Stimulated activated CD4-positive, alpha-beta T cell treated with anti-CD3 and anti-CD28 coated beads, Interleukin-1b, Interleukin-23, amount 100 ng/mL, for 1 hour (primary cell): ENCODE data around the gene CFAP206.

Source experiments
- DNase-seq, 2 donors: peaks; one replicate each; pipeline ENCODE4 v3.0.0-alpha.2; 2020; ENCODE audit warnings: low read depth in 2 of 2

The CFAP206 gene, protein sequence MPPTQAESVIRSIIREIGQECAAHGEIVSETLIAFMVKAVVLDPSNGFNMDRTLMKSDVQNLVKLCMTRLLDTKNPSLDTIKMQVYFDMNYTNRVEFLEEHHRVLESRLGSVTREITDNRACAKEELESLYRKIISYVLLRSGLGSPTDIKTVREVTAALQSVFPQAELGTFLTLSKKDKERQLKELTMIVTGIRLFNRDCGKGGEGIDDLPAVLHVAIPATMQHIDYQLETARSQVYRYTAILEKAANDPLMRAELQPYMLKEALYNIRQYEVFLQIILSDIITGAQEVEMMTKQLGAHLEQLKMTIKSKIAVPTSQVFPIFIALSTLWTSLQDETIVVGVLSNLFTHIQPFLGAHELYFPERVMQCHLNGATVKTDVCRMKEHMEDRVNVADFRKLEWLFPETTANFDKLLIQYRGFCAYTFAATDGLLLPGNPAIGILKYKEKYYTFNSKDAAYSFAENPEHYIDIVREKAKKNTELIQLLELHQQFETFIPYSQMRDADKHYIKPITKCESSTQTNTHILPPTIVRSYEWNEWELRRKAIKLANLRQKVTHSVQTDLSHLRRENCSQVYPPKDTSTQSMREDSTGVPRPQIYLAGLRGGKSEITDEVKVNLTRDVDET

DNA sequence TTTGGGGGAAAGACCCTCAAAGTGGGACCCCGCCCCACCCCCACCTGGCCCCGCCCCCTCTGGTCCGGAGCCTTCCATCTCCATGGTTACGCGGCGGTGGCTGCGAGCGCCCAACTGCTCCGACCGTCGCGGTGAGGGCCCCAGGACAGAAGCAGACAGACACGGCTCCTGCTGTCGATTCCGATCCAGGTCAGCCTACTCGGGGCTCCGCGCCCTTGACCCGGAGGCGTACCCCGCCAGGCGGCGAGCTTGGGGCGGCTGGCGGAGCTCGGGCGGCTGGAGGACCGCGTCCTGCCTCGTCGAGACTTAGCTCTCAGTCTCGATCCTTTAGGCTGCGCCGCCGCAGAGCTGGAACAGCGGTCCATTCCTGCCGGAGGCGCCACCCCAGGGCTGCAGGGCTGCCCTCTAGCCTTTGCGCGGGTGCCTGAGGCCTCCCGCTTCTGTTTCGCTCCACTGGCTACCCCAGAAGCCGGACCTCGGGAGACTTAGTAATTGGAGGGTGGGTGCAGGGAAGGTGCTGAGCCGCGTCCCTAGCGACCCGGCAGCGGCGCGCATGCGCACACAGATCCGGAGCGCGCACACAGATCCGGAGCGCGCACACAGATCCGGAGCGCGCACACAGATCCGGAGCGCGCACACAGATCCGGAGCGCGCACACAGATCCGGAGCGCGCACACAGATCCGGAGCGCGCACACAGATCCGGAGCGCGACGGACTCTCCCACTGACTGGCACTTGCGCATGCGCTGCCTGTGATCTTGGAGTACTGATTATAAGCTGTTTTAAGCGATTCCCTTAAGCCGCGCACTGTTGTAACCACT is at the start of gene CFAP206:
Gene CFAP206 (plus strand): TSS at position 72 of the 820 bp plus-strand sequence. CDS start 1,868 bp downstream, outside the sequence.
- peak; percentile 50 to 65 for DNase-seq

DNA sequence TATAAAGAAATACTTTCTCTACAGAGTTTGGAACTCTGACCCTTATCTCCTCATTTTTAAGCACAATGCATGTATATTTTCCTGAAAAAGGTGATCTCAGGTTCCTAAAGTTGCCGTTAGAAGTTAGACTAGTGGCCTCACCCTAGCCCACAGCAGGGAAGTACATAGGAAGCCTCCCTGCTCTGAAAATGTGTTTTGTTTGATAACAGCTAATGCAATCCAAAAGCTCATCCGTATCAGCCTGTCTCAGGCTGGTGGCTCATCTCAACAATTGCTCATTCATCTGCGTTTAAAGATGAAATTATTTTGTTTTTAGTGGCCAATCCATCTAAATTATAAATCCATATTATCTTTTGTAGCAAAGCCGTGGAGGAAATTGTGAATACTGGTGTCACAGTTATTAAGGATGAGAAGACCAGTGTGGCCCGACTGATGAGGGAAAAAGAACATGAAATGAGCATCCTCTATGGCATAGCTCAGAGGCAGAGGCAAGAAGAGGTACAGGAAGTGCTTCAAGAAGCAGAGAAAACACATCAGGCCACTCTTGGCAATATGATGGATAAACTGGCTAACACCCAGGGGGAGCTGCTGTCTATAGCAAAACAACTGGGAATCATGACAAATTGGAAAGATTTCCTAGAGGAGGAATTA is 43.0 kb upstream of the CFAP206 start:
- no peak for DNase-seq

GRCh38 chr6:87366072-87366827 is 41.5 kb upstream of the CFAP206 start:
- DNase-seq, result no peak

DNA sequence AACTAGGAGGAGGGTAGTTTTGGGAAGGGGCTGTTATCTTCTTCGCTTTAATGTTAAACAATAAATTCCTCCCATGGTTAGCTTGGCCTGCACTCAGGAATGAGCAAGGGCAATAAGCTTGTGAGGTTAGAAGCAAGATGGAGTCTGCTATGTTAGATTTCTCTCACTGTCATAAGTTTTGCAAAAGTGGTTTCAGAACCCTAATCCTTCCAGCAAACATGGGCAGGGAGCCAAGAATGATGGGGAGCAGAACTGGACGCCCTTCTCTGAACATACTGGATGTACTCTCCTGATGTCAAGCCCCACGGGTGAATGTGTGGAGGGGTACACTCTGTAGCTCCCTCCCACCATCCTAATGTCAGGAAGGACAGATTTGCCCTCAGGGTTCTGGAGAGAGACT is 40.9 kb upstream of the CFAP206 start:
- no peak for DNase-seq

- DNase-seq, result no peak
Observed at GRCh38 chr6:87373377-87373776, 34.4 kb upstream of the CFAP206 start.

GRCh38 chr6:87375315-87375714 is 32.5 kb upstream of the CFAP206 start:
- no peak for DNase-seq

DNA sequence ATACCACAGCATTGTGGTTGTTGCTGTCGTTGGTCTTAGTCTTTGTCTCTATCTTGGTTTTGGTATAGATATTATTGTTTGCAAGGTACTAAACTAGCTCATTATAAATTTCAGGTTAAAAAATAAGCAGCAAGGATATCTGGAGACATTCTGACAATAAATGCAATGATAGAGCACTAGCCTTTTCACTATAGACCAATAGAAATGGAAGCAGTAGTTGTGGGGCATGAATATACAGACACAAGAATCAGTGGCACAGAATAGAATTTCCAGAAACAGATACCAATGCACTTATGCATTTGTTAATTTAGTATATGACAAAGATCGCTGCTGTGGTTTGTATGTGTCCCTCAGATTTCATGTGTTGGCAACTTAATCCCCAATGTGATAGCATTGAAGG is 31.1 kb upstream of the CFAP206 start:
- no peak for DNase-seq

DNA sequence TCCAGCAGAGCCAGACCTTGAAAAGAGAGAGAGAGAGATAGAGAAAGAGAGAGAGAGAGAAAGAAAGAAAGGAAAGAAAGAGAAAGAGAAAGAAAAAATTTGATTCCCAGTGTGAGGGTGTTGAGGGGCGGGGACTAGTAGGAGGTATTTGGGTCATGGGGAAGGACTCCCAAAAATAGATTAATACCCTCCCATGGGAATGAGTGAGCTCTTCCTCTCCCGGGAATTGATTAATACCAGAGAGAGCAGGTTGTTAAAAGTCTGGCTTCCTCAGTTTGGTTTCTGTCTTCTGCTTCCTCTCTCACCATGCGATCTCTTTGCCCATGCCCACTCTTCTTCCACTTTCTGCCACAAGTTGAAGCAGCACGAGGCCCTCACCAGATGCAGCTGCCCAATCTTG is 28.8 kb upstream of the CFAP206 start:
- no peak for DNase-seq

DNA sequence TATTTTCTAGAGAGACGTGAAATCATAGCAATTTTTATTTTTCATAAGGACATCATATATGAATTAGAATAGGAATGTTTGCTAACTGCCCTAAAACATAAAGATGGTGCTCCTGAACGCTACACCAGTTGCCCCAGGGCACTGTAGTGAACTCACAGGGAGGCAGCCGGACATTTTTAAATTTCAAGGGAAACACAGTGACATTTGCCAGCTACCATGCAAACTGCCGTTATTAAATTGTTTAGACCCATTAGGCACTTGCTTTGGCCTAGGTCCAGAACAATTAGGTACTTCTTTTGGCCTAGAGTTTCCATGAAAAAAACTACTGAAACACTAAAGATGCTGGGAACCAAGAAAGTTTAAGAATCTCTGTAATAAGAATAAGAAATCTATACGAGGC is 24.9 kb upstream of the CFAP206 start:
- DNase-seq, result no peak

DNA sequence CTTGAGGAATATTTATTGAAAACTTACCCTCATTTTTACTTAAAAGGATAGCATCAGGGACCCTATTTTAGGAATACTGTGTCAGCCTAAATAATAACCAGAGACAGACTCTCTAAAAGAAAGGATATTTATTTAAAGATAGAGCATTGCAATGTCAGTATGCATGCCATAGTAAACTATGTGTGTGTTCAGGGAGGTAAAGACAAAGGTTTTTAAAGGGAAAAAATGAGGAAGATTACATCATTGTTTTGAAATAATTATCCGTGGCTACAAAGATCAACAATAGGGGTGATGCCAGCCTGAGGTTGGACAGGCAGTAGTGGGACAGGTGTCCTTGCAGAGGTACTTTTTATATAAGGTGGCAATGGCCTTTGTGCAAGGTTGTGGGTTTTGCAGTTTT is 23.7 kb upstream of the CFAP206 start:
- DNase-seq, result no peak

DNA sequence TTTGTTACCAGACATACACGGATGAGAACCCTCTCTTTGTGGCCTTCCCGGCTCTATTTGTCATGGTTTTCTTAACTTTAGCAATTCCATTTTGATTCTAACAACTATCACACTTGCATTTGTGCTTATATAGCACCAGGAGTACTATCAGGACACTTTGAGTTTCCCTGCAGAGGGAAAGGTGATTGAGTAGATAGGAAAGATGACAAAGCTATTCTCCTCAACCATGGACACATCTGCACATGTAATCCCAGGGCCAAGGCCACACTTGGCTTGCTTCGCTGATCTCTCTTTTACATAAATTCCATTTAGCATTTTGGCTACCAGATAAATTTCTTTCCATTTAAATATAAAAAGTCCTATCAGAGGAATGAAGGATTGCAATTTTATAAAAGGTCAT is 23.3 kb upstream of the CFAP206 start:
- DNase-seq, result no peak

- DNase-seq, result no peak
Observed at GRCh38 chr6:87391334-87391733, 16.4 kb upstream of the CFAP206 start.

- DNase-seq, result no peak
Observed at GRCh38 chr6:87393026-87393622, 14.6 kb upstream of the CFAP206 start.

- no peak for DNase-seq
Observed at GRCh38 chr6:87395431-87395830, 12.3 kb upstream of the CFAP206 start.

GRCh38 chr6:87396595-87397392 is 11.0 kb upstream of the CFAP206 start:
- no peak for DNase-seq

GRCh38 chr6:87397656-87398055 is 10.1 kb upstream of the CFAP206 start:
- DNase-seq, result no peak

DNA sequence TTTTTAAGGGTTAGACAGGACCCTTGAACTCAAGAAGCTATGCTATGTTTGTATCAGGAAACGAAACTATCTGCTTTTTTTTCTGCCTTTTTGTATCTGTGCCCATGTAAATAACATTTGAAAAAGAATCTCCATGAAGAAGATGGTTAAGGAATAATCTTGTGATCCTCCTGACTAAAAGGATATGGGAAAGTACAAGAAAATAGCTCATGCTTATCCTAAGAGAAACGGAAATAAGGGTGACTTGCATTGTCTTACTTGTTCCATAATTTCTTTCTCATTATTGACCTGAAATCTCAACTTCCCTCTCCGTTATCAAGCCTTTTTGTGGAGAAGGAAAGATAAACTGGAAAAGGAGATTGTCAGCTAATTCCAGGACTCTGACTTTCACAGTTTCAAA is 5.9 kb upstream of the CFAP206 start:
- no peak for DNase-seq

DNA sequence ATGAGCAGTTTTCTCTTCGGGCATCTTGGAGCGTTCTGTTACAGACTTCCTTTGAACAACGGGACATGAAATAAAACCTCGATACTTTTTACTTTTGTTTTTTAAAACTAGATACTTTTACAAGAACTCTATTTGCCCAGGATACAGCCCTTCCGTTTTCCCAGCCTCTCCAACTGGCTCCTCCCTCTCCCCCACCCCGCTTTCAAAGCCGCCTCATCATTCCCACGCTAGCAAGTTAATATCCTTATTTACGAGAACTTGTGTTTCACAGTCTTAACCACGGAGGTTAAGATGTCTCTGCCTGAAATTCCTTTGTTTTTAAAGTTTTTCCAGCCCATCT is 241 bp upstream of the CFAP206 start:
- no peak for DNase-seq

DNA sequence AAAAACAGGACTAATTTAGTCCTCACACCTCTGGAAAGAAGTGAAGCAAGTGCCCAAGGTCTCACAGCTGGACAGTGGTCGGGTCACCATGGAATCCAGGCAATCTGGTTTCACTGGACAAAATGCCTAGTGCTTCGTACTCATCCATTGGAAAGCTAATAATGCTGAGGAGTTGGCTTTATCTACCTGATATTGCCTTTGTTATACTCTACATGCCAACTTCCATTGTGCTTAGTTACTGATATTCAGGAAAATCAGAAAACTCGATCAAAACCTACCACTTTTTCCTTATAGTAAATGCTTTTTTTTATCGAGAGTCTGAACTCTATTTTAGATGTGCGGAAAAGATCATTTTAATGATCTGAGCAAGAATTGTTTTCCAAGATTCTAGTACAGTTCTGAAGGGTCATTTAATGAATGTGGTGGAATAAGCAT is 966 bp downstream of the CFAP206 start:
- no peak for DNase-seq

GRCh38 chr6:87419266-87419665 is 11.5 kb downstream of the CFAP206 start:
- DNase-seq, result no peak
